ENCODE results near the gene LOC101059915.
"Not testable (repeated sequence)": the region's sequence is repeated elsewhere in the genome, so short reads cannot be mapped to it uniquely, and the experiment has no call there.

The LOC101059915 gene

GRCh38 chrX:71671938-71672337 lies 4.6 kb downstream of the LOC101059915 start:
- DNase-seq (ENCODE audit: low read depth in 2 of 2), result no peak

GRCh38 chrX:71675636-71676035 lies 8.3 kb downstream of the LOC101059915 start:
- not testable (repeated sequence) for DNase-seq (ENCODE audit: low read depth in 2 of 2)

GRCh38 chrX:71676068-71676795 lies 8.9 kb downstream of the LOC101059915 start:
- not testable (repeated sequence) for DNase-seq (ENCODE audit: low read depth in 2 of 2)

DNA sequence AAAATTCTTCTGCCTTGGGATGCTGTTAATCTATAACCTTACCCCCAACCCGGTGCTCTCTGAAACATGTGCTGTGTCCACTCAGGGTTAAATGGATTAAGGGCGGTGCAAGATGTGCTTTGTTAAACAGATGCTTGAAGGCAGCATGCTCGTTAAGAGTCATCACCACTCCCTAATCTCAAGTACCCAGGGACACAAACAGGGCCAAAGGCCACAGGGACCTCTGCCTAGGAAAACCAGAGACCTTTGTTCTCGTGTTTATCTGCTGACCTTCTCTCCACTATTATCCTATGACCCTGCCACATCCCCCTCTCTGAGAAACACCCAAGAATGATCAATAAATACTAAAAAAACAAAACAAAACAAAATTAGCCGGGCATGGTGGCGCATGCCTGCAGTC lies 9.8 kb downstream of the LOC101059915 start:
- DNase-seq (ENCODE audit: low read depth in 2 of 2), result not testable (repeated sequence)

DNA sequence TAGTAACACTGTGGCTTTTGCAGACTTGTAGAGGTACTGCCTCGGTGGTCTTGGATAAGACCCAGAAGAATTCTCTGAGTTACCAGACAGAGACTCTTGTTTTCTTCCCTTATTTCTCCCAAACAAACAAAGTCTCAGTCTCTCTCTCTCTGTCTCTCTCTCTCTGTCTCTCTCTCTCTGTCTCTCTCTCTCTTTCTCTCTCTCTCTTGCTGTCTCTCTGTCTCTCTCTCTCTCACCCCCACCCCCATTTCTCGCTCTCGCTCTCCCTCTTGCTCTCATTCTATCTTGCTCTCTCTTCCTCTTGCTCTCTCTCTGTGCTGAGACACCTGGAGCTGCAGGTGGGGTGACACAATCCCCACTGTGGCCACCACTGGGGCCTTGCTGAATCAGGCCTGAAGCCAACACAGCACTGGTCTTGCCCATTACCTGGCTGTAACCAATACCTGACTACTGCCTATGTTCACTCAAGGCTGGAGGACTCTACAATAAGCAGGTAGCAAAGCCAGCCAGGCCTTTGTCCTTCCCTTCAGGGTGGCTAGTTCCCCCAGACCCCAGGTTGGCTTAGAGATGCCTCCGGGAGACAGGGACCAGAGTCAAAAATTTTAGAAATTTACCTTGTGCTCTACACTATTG lies 12.3 kb downstream of the LOC101059915 start:
- no peak for DNase-seq (ENCODE audit: low read depth in 2 of 2)

DNA sequence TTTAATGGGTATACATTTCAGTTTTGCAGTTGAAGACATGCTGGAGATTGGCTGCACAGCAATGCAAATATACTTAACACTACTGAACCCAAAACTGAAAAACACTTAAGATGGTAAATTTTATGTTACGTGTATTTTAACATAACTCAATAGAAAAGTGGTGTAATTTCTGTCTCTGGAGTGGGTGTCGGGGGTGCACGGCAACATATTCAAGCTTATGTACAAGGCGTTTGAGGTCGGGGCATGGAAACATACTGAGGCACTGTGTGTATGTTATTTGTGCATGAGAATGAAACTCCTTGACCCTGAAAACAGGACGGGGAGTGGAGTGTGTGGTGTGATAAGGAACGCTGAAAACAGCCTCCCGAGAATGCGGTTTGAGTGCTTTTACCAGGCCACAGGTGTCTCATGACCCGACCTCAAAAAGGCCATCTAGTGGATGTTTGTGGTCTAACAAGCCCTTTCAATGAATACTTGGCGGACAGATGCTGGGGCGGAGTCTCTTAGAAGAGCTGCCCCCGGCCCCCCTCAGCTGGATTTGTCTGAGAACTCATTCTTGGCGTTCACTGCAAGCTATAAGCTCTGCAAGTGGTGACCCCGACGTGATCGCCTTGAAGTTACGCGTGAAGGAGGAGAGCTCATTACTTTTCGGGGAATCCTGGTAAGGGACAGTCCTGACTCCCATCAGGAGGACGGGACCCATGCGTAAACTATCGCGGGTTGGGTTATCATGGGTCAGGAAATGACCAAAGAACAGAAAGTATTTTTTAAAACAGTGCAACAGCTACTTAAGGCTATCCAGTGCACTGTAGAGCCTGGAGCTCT lies 29.5 kb downstream of the LOC101059915 start:
- not testable (repeated sequence) for DNase-seq (ENCODE audit: low read depth in 2 of 2)

DNA sequence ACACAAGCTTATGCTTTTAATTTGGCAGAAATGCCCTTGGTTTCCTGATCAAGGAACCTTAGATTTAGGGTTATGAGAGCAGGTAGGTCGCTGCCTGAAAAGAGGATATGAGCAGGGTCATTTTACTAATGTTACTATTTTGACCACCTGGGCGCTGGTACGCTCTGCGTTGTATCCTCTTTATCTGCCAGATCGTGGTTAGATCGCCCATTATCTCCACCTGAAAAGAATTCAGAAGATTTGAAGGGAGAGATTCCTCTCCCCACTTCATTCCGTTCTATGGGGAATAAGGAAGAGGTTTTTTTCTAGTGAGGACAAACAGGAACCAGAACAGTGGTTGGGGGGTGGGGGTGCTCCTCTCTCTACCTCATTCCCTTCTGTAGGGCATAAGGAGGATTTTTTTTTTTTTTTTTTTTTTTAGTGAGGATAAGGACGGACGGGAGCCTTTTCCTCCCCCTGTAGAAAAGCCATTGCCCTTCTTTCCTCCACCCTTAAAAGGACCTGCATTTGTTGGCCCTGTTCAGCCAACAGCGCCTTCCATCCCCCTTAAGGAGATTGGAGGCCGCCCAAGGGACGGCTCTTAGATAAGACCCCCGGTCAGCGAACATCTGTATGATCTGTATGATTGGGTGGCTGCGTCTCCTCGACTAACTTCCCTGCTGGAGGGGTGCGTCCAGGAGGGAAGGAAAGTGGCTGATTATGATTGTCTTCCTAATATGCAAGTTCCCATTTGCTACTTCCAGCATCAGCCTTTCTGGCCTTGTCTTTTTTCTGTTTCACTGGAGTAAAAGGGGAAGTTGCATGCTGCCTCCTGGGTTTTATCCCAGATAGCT lies 30.3 kb downstream of the LOC101059915 start:
- not testable (repeated sequence) for DNase-seq (ENCODE audit: low read depth in 2 of 2)

DNA sequence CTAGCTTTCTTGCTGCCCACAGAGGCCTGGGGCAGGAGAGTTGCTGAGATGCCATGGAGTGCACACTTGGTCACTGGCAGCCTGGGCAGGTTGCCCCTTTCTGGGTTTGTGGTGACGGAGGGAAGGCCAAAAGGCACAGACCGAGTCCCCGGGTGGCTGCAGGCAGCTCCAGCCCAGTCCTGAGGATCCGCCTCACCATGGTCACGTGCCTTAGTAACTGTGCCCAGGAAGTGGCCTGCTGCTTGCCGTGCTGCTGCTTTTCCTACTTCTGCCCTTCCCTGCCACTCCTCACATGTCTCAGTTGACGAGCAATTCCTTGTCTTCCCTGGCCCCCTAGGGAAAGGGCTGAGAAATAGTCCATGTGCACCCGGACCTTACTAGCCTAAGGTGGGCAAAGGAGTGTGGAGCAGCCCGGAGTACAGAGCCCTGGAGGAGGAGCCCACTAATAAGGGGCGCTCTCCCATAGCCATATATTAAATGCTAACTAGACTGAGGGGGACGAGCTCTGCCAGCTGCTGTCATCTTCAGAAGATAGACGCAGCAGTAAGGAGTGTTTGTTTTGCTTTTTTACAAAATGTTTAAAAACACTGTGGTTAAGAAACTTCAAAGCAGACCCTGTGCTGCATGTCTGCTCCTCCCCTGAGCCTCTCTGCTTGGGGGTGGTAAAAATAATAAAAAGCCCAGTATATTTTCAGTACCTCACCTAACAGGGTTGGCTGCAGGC lies 31.1 kb downstream of the LOC101059915 start:
- not testable (repeated sequence) for DNase-seq (ENCODE audit: low read depth in 2 of 2)

DNA sequence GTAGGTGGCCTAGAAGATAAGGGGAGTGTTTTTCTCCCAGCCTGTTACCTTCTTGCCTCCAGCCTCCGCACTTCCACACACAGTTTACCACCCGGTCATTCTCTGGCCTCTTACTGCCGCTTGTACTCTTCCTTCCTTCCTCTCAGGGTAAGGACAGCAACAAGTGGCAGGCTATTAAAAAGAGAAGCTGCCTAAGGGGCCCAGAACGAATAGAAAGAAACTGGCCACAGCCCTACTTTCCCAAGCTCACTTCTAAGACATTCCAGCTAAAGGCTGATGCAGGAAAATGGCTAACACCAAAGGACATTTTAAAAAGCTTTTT lies 31.6 kb downstream of the LOC101059915 start:
- DNase-seq (ENCODE audit: low read depth in 2 of 2), result not testable (repeated sequence)

- not testable (repeated sequence) for DNase-seq (ENCODE audit: low read depth in 2 of 2)
Measured at GRCh38 chrX:71702853-71703252, 35.5 kb downstream of the LOC101059915 start.

DNA sequence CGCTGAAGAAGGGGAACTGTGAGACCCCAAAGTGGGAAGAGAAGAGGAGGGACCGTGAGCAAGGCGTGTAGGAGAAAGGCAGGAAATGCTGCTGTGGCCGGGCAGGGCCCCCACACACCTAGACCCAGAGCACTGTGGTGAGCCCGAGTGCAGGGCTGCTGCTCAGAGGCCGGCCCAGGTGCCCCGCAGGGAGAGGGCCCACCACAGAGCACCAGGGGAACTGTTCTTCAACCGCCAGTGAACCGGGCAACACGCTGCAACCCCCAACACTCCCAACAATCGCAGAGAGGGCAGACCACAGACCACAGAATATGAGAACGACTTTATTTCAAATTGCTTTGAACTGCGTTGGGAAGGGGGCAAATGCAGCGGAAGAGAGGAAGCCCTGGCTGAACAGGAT lies 46.7 kb downstream of the LOC101059915 start:
- DNase-seq (ENCODE audit: low read depth in 2 of 2), result not testable (repeated sequence)

- not testable (repeated sequence) for DNase-seq (ENCODE audit: low read depth in 2 of 2)
Measured at GRCh38 chrX:71715551-71715950, 48.2 kb downstream of the LOC101059915 start.

GRCh38 chrX:71716323-71716722 lies 49.0 kb downstream of the LOC101059915 start:
- not testable (repeated sequence) for DNase-seq (ENCODE audit: low read depth in 2 of 2)

GRCh38 chrX:71718185-71718584 lies 50.8 kb downstream of the LOC101059915 start, which contains the start of gene CXorf49:
CXorf49 (minus strand) TSS chrX:71718285; CDS start chrX:71718151, 134 bp downstream.
- DNase-seq (ENCODE audit: low read depth in 2 of 2), result not testable (repeated sequence)

- not testable (repeated sequence) for DNase-seq (ENCODE audit: low read depth in 2 of 2)
Measured at GRCh38 chrX:71719195-71719594, 51.8 kb downstream of the LOC101059915 start.

- DNase-seq (ENCODE audit: low read depth in 2 of 2), result not testable (repeated sequence)
Measured at GRCh38 chrX:71720289-71720886, 53.0 kb downstream of the LOC101059915 start.

All from lung microvascular endothelial cell (primary cell).